Neural cell (in vitro differentiated cells): ENCODE measurements around the gene TRIM66.

Experiments
- CTCF ChIP-seq: fragments of 450-650 bp; IDR thresholded peaks from 2 replicates; pipeline ENCODE4 v1.5.1; 2014; ENCODE audit warnings: antibody characterized with exemption, mild to moderate bottlenecking, moderate library complexity; ENCODE audit not compliant: poor library complexity, severe bottlenecking
- SMC3 ChIP-seq: fragments of 450-650 bp; conservative IDR thresholded peaks from 2 replicates; pipeline ENCODE4 v1.6.1; 2014; ENCODE audit warnings: antibody characterized with exemption, mild to moderate bottlenecking, moderate library complexity; ENCODE audit not compliant: poor library complexity

GRCh38 chr11:8714622-8715225, 32.3 kb upstream of the TRIM66 start:
- TF ChIP-seq CTCF: no peak
- TF ChIP-seq SMC3: no peak
